Stimulated activated CD8-positive, alpha-beta memory T cell treated with anti-CD3 and anti-CD28 coated beads, Interleukin-4, amount 100 ng/mL, for 24 hours (primary cell): ENCODE measurements around the gene IGSF9.
A peak's percentile ranks its signal among the peaks of the same experiment; 100 is the strongest.

ENCODE experiments used
- DNase-seq: peaks from one replicate; pipeline ENCODE4 v3.0.0-alpha.2; 2020; ENCODE audit warnings: low read depth

IGSF9 gene

DNA sequence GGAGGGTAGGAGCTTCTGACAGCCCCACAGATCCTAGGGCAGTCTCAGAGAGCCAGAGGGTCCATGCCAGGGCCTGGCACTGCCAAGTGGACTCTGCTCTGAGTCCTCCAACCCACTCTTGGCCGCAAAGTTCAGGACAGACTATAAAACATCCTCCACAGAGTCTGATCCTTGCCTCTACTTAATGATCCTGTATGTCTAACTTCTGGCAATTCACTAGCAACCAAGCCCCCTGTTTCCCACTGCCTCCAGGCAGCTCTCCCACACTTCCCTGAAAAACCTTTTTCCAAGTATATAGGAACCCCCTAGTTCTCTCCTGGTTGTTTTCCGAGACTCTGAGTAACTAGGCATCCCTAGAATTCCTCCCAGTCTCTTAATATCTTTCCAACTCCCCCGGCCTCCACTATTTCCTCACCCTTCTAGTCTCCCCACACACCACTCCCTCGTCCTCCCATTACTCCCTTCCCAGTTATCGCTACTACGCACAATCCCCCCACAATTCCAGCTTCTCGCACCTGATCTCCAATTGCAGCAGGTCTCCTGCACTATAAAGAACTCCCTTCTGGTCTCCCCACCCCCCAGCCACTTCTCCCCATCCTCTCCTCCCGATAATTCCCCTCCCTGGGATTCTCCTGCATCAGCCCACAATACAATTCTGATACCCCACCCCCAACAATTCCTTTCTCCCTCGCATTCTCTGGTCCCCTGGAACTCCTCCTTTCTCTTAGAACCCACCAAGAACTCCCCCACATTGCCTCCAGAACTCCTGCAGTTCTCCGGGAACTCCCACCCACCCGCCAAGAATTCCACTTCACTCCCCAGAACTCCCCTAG is 574 bp downstream of the IGSF9 start:
- no peak for DNase-seq

DNA sequence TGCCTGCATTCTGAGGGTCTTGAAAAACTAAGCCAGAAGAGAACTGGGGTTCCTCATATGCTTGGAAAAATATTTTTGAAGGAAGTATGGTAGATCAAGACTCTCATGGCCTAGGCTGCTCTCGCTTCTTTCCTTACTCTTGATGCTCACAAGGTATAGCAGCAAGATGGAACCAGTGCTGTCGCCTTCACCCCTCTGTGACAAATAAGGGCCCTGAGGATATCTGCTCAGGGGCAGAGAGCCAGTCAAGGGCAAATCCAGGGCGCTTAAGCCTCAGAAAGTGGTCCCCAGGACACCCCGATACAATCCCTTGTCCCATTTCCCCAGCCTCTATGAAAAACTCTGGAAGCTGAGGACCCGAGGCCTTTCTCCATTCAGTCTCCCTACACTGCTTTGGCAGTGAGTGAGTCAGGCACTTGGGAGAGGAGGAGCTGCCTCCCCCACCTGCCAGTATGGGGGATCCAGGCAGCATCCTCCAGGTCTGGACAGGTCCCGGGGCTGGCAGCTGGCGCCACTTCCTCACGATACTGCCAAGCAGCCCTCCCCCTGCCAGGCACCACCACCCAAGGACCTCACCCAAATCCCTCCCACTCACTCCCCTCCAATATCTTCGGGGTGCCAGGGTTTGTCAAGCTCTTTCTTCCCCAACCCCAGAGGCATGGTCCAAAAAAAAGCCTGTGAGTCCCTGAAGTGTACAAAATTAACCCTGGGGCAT is 1.3 kb downstream of the IGSF9 start:
- no peak for DNase-seq

DNA sequence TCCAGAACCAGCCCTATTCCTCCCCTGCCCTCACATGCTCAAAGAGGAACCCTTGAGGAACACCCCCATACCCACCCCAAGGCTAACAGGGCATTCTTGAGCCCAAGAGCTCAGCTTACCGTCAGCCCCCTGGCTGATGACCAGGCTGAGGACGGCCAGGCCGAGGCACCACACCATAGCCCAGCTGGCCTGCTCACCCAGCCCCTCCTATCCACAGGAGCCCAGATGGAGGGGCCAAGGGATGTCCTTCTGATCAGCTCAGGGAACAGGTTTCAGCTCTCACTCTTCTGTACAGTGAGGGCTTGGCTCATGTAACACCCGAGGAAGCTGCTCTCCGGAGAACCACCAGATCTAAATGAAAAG is 2.2 kb downstream of the IGSF9 start:
- DNase-seq, result no peak

DNA sequence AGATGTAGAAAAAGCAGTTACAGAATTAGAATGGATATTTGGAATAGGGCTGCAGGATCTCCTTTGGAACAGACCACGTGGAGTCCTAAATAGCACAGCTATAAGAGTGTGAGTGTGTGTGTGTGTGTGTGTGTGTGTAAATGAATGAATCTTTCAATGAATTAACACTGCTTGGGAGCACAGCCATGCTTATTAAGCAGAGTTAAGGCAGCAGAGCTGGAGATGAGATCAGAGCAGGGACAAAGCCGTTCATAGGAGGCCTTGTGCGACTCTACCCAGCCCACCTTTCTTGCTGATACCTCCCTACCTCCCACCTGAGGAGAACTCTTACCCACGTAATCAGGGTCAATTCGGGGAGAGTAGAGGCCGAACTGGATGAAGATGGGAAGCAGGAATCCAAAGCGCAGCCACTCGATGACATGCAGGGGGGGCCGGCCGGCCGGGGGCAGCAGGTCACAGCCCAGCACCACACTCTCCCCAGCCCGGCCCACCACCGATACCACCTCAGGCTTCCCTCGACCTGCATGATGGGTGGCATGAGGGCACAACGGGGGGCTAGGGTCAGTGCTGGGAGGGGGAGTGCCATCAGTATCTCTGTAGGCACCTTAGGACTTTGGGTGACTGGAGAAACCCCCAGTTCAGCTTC is 2.7 kb downstream of the IGSF9 start:
- DNase-seq, result no peak

DNA sequence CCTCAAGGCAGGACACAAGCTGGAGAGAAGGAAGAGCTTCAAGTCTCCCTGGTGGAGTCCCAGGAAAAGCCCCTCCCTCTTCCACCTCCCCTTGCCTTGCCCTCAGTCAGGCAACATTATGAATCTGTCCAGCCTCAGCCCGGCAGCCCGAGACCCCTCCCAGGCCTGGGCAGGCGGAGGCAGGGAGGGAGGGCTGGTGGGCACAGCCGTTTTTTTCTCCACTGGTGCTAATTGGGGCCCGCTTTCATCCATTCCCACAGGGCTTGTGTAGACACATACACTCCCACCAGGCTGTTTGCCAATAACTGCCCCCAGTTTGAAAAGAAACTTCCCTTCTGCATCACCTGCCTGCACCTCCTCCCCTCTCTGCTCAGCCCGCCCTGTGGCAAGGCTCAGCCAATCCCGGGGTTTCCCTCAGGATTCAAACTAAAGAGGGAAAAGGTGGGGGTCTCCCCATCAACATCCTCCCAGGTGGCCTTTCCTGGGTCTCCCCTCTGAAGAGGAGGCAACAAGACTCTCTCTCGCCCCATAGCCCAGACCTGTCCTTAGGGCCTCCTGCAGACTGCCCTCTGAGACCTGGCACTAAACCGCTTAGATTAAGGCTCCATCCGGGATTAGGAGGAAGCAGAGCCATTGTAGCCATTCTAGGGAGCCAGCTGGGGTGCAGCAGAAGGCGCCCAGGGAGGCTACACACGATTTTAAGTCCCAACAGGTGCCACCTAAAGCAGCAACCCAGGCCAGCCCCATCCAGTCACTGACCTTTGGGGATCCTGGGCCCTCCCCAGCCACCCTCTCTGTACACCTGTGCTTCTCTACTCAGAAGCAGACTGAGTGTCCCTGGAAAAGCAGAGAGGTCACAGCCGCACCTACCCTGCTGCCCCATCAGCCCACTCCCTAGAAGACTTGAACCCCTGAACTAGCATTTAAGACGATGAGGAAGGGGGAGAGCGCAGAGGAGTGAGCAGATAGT is 3.5 kb downstream of the IGSF9 start:
- DNase-seq, result no peak

DNA sequence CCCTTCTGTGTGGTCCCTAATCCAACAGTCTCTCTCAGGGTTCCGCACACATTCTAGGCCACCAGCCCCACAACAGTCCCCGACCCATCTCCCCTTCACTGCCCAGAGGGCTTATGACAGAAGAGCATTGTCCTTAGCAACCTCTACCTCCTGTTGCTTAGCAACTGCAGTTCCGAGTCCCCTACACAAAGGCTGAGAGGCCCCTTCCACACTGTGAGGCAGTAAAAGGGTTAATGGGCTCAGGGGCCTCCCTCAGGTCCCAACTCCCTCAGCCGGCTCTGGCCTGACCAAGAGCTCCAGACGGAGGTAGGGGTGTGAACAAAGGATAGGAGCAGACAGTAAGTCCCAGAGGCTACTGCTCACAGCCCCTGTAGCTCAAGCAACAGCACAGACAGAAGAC is 4.3 kb downstream of the IGSF9 start:
- DNase-seq, result no peak

DNA sequence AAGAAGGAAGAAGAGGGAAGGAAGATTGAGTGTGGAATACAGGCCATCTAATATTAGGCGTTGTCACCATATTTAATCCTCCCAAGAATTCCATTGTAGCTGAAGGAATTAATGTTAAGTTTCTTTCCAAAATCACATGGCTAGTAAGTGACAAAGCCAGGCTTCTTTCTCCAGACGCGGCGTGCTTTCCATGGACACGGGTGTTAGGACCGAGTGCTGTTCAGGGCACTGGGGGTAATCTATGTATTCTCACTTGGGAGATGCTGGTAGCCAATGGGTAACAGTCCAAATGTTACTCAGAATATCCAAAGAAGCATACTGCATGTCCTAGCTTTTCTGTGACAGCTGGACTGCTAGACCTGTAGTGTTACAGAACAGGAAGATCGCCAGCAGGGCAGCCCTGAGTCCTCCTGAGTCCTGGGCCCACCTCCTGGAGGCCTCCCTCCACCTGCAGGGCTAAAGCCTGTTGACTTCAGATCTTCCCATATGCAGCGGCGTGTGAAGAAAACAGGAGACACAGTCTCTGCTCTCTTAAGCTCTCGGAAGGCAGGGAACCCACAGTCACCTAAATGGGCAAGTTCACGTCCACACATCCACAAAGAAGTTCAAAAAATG is 5.3 kb downstream of the IGSF9 start:
- DNase-seq, result no peak

DNA sequence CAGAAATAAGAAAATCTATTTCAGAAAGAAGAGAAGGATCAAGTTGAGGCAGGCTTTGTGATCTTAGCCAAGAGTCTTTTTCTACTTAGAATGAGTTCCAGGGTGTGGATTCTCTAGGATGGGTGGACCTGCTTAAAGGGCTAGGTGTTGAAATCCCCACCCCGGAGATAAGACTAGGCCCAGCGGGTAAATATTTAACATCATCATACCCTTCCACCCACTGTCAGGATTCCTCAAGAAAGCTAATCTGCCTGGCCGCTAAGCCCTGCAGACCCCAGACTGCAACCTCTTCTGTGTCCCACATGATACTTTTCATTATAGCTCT is 5.8 kb downstream of the IGSF9 start:
- no peak for DNase-seq

DNA sequence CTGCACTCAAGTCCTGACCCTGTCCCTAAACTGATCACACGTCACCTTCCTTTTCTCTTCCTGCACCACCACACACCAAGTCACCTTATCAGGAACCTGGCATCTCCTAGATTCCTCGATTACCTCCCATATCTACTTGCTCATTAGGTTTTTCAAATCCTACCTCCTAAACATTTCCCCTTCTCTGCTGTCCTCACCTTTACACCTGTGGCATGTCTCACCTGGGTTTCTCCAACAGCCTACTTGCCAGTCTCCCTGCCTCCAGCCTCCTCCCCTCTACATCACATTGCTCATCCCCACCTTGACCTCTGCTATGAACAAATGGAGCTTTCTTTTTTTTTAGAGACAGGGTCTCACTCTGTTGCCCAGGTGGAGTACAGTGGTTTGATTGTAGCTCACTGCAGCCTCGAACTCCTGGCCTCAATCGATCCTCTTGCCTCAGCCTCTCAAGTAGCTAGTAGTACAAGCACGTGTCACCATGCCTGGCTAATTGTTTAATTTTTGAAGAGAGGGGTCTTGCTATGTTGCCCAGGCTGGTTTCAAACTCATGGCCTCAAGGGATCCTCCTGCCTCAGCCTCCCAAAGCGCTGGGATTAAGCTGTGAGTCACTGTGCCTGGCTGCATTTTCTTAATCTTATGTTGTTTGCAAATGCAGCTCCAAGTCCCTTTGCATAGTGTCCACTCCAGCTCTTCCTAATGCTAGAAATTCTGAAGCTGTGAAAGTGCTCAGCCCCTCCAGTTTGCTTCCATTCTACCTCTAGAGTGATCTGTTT is 6.3 kb downstream of the IGSF9 start:
- no peak for DNase-seq

DNA sequence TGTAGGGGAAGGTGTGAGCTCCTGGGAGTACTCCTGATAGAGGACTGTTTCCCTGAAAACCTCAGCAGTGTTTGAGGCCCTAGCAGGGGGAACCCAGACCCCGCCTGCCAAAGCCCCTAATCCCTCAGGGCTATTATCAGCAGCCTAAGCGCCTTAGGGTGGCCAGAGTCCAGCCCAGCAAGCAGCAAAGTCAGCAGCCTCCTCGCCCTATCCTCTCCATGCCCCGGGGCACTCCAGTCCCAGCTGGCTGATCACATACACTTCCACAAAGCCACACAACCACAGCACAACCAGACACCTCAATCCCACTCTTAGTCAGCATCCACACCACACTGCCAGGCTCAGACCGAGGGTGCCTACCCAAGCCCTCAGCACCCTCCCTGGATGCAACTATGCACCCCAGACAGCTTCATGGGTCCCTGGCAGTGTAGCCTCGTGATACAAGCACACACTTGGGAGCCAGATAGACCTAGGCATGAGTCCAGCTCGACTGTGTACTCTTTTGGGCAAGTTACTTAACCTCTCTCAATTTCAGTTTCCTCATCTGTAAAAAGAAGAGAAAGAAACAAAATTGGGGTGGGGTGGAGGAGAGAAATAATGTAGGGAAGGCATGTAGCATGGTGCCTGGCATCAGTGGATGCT is 7.1 kb downstream of the IGSF9 start:
- no peak for DNase-seq

DNA sequence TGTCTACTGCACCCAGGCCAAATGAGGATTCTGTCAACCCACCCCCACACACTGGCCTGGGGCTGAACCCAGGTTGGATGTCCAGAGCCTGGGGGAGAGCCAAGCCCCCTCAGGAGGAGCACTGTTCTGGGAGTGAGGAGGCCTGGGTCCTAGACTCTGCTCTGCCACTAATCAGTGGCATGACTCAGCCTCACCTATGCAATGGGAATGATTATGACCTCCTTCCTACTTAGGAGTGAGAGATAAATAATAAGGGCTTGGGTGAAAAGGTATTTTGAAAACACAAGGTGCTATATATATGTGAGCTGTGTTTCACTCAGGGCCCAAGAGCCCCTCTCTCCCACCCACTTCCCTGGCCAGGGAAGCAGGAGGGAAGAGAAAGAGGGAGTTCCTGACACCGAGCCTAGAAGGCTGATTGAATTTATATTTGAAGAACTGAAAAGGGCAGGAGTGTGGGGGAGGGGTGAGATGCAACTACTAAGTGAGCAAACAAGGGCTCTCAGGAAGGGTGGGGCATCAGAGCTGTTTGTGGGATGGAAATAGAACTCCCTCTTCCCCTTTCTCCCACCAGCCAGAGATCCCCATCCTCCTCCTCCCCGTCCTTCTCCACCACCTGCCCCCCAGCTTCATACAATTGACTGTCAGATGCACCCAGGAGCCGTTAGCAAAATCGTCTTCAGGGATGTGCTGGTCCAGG is 8.2 kb downstream of the IGSF9 start:
- no peak for DNase-seq

DNA sequence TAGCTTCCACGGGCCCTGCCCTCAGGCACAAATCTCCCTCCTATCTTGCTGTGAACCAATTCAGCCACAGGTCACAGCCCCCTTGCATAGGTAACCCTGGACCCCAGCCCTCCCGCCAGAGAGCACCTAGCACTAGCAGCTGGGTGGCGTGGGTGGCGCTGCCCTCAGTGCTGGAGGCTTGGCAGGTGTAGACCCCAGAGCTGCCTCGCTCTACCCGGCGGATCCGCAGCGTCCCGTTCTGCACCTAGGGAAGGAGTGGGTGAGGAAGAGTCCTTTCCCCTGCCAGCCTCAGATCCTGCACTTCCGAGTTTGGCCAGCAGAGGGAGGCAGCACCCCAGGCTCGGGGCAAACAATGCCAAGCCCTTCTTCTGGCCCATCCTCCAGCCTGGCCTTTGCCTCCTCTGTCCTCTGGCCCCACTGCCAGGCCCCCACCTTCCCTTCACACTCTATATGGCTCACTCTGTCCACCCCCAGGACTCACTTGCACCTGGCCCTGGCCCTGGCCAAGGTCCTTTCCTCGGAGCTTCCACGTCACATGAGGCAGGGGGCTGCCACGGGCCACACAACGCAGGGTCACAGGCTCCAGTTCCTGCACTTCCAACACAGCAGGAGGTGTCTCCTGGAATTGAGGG is 9.0 kb downstream of the IGSF9 start:
- DNase-seq, result peak; percentile 75

DNA sequence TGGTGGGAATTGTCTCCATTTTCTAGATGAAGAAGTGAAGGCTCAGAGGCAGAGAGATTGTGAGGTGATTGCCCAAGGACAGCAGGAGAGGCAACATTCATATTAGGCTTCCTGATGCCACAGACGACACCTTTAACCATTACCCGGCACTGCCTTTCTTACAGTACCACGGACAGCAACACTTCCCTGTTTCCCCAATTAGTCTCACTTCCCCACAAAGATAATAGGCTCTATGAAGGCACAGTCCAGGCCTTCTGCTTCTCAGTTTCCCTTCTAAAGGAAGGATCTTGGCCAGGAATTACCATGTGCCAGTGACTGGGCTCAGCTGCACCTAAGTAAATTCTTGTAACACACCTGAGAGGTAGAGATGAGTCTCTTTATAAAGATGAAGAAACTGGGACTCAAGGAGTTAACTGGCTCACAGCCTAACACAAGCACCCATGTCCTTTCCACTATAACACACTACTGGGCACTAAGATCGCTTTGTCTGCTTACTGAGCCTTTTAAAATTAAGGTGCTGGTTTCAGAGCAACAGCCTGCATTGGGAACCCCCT is 9.6 kb downstream of the IGSF9 start:
- DNase-seq, result no peak

DNA sequence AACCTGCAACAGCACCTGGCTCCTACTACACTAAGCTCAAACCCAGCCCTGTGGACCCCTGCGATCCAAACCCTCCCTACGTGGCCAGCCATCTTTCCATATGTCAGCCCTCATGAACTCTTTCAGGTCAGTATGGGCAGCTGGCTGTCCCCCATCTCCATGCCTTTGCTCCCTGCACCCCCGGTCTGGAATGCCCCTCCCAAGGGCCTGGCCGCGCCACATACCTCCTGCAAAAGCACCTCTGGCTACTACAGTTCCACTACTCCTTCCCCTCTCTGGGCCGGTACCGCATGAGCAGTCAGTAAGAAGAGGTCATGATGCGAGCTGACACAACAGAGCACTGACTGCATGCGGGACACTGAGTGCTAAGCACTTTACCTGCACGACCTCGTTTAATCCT is 10.1 kb downstream of the IGSF9 start:
- no peak for DNase-seq

DNA sequence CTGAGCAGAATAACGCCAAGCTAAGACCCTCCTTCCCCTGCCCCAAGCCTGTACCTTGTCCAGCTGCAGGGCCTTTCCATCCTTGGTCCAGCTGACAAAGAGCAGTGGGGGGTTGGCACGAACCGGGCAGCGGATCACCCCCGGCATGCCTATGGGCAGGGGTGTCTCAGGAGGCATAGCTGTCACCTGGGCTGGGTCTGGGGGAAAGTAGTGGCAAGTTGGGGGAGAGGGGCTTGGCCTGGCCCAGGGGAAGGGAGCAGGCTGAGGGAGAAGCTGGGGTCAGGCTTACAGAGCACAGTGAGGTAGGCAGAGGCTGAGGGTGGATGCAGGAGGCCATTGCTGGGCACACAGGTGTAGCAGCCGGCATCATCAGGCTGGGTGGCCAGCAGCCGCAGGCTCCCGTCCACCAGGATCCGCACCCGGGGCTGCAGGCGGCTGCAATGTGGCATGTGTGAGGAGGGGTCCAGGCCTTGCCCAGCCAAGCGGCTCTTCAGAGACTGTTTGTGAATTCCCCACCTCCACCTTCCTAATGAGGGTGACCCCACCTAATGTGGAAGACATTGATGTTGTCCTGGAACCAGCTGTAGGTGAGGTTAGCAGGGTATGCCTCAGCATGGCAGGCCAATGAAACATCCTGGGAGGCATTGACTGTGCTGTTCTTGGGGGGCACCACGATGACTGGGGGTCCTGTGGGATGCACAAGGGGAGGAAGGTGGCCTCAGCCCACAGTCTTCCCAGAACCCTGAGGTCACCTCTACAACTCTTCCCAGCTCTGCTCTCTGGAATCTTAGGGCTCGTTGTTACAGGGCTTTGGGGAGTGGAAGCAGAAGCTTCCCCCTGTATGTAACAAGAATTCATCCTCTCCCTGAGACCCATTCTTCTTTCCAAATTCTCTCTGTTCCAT is 11.0 kb downstream of the IGSF9 start:
- DNase-seq, result no peak

DNA sequence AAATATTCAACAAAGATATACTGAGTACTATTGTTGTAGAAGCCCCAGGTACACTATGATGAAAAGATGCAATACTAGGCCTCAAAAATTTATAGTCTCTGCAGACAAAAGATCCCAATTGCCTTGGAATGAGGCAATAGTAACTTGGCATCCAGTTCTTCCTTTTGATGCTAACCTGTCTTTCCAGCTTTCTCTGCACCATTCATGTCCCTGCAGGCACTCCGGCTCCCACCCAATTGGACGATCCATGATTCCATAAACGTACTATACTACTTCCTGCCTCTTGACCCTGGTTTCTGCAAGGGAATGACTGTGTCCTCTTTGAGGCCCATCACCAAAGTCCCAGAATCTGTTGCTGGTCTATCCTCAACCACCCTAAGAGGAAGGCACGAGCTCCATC is 12.1 kb downstream of the IGSF9 start:
- no peak for DNase-seq

DNA sequence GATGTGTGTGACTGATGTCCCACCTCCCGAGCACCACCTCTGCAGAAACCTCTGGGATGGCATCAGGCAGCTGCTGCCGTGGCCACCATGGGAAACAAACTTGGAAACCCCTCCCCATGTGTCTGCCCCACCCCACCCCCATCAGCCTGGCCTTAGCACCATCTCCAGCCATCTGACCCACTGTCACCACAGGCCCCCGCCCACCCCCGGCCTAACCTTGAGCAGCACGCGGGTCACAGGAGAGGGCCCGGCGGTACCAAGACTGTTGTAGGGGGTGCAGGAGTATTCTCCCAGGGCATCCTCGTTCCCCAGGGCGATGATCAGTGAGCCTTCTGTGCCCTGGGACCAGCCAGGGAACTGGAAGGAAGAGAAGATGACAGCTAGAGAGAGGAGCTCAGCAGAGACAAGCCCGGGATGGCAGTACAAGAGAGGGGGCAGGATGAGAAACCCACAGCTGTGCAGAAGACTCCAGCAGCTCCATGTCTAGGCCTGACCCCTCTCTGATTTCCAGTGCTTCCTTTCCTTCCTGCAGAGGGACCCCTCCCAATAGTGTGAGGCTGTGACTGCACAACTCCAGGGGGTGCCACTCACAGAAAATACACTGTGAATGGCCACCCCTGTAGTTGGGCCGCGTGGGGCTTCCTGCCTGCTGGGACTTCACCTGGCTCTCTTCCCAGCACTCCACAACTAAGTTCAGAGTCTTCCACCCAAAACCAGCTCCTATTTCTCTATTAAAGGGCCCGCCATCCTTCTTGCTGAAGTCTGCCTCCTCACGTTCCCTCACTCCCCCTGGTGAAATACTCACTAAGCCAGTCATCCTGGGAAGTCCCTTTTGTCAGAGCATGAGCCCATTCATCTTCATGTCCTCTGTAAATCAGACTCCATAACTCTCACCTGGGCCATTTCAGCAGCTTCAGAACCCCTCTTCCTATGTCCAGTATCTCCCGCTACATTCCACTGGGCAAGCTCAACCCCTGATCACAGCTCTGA is 12.8 kb downstream of the IGSF9 start:
- no peak for DNase-seq
